Stimulated activated CD8-positive, alpha-beta memory T cell treated with anti-CD3 and anti-CD28 coated beads, Interleukin-7, amount 100 ng/mL, for 4 hours (primary cell): ENCODE measurements around the gene BMP7.

Experiments used
- DNase-seq, 2 donors: peaks; one replicate each; pipeline ENCODE4 v3.0.0-alpha.2; 2020; ENCODE audit warnings: low read depth in 2 of 2

The BMP7 gene

DNA sequence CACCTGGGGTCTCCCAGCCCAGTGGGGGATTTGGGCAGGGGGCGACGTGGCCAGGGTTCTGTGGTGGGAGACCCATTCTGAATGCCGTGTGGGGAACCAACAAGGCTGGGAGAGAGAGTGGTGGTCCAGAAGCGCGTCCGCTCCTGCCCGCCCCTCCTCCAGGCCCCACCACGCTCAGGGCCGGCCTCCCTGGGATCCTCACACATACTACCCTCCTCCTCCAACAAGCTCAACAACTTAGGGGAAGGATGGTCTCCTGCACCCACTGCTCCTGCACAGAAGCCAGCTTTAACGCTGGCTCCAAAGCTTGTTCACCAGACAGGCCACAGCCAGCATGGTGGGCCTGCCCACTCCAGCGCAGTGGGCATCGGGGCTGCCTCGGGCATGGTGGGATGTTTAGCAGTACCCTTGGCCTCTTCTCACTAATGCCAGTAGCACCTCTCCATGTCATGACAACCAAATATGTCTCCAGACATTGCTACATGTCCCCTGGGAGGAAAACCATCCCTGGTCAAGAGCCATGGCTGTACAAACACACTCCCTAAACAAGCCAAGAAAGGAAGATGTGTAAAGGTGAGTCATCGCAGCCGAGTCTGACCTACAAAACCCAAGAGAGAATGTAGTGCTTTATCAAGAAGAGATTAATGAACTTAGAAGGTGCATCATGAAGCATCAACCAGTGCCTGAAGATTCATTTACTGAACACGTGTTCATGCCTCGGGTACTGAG lies 75.7 kb downstream of the BMP7 start:
- no peak for DNase-seq

DNA sequence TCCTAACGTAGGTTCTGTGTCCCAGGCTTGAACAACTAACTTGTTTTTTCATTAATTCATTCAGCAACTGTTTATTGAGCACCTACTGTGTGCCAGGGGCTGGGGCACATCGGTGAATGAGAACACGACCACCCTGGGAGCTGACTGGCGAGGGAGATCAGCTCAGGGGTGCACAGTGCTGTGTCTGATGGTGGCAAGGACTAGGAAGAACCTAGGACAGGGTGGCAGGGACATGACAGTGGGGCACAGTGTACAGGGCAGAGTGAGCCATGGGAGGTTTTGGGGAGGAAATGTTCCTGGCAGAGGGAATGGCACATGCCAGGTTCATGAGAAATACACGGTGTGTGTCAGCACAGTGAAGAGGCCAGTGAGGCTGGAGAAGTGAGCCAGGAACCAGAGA lies 76.7 kb downstream of the BMP7 start:
- DNase-seq = no peak

DNA sequence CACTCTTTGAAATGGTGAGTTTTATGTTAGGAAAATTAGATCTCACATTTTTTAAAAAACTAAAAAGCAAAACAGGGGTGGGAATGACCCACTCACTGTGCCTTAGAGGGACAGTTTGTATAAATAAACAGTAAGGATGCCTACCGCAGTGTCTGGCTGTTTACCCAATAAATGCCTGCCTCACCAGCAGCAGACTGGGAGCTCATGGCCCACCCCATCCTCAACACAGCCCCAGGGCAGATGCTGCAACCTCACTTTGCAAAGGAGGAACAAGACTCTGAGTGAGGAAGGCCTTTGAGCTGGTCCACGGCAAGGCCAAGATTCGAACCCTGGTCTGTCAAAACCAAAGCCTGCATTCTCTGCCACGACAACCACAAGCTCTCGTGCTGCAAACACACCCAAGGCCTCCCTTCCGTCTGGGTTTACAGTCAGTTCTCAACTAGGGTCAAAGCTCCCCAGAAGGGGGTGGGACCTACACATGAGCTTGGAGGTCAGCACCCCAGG lies 77.8 kb downstream of the BMP7 start:
- no peak for DNase-seq

DNA sequence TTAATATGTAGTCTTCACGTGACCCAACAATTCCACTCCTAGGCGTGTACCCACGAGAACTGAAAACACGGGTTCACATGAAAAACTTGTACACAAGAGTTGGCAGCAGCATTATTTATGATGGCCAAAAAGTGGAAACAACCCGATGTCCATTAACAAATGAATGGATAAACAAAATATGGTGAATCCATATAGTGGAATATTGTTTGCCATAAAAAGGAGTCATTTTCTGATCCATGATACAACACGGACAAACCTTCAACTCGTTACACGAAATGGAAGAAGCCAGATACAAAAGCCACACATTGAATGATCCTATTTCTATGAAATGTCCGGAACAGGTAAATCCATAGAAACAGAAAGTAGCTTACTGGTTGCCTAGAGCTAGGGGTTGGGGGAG lies 78.4 kb downstream of the BMP7 start:
- no peak for DNase-seq

DNA sequence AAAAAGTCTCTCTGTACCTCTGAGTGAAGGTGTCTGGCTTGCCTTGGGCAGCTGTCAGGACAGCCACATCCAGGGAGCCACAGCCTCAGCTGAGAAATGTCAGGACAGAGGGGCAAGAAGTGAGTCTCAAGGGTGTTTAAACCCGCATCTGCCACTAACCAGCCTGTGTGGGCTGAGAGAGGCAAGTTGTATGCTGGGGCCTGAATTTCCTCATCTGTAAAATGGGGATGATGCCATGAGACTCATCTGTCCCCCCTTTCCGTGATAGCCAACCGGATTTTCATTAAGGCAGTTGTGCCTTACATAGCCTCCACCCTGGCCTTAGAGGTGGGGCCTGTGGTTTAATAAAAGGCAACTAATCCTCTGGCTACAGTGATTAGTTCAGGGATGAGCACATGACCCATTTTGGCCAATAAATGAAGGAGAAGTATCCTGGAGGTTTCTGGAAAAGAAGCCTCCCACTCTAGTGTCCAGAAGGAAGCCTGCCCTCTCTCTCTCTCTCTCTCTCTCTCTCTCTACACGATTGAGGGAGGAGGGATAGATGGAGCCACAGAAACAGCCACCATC lies 79.3 kb downstream of the BMP7 start:
- no peak for DNase-seq

DNA sequence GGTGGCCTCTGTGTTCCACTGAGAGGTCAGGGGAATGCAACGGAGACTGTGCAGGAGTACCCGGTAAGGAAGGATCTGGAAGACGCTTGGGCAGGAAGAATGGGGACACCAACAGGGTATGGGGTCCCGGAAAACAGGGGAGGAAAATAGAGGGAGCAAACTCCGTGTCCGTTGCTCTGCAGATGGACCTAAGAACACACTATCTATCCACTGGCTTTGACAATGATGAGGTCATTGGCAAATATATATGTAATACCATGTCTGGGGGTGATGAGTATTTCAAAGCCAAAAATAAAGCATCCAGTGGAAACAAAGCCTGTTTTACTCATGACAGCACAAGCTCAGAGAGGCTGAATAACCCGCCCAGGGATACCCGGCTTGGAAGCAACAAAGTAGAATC lies 80.2 kb downstream of the BMP7 start:
- DNase-seq = no peak

DNA sequence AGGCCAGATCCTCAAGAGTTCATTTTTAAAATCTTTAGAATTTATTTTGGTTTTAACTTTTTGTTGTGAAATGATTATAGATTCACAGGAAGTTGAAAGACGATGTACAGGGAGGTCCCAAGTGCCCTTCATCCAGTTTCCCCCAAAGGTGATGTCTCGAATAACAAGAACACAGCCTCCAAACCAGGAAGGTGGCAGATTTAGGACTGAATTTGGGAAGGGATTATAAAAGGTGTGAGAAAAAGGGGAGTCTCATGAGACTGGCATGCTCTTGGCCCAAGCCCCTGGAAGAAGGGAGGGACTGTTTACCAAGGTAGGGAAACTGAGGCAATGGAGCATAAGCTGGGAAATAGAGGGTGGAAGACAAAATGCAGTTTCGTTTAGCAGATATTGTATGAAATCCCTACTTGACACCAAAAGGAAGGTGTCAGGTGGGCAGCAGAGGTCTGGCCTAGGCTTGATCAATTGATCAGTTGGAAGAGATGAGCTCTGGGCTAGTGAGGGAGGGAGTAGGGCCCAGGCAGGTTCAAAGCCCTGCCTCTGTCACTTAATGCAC lies 81.2 kb downstream of the BMP7 start:
- no peak for DNase-seq

DNA sequence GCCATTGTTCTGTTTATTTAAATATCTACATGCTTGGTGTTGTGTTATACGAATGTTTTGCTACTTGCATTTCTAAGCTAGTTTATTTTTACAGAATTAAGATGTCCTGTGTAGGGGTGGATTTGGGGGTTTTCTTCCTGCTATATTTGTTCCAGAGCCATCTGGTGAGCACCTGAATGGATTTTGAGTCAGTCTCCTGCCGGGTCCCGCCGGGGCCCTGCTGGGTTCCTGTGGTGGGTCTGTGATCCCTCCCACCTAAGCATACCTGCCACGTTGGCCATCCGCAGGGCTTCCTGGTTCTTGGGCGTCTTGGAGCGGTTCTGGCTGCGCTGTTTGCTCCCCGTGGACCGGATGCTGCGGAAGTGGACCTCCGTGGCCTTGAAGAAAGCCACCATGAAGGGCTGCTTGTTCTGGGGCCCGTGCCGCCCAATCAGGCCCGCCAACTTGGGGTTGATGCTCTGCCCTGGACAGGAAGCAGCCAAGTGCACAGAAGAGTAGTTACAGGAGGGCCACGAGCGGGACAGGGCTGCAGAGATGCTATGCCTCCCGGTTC lies 82.9 kb downstream of the BMP7 start:
- no peak for DNase-seq

DNA sequence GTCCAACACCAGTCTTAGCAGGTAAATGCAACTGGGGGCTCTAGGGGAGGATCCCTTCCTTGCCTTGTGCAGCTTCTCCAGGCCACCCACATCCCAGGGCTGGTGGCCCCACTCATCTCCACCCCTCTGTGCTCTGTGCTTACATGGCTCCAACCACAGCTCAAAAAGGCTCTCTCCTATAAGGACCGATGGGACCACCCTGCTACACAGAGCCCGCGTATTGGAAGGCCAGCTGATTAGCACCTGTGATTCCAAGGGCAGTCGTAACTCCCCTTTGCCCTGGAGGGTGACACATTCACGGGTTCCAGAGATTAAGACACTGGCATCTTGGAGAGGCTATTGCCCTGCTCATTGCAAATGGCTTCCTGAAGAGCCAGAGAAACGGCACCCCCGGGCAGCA lies 84.8 kb downstream of the BMP7 start:
- no peak for DNase-seq

DNA sequence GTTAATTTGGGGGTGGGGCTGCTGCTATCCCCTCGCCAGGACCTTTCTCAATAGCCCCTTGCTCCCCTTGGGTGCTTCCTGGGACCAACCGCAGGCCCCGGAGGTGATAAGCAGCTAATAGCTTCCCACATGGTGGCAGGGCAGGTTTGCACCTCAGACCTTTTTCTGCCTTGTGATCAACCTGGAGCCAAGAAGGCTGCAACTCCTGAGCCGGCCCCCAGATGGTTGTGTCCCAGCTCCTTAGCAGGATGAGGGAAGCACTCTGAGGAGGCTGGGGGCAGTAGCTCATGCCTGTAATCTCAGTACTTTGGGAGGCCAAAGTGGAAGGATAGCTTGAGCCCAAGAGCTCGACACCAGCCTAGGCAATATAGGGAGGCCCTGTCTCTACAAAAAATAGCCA lies 85.5 kb downstream of the BMP7 start:
- DNase-seq = no peak

DNA sequence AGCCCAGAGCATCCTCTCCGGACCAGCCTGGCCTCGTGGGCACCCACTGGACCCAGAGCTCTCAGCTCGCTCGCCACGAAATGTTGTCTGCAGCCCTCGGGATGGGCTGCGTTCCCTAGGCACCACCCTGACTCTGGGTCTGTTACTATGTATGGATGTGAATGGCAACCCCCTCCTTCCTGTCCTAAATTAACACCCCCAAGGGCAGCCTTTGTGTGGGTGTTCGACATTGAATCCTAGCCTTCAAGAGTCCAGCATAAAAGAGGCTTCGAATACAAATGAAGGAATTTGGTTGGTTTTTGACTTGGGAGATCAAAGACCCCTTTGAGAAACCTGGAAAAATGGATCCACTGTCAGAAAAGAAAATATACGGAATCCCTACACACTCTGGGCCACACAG lies 86.1 kb downstream of the BMP7 start:
- no peak for DNase-seq

DNA sequence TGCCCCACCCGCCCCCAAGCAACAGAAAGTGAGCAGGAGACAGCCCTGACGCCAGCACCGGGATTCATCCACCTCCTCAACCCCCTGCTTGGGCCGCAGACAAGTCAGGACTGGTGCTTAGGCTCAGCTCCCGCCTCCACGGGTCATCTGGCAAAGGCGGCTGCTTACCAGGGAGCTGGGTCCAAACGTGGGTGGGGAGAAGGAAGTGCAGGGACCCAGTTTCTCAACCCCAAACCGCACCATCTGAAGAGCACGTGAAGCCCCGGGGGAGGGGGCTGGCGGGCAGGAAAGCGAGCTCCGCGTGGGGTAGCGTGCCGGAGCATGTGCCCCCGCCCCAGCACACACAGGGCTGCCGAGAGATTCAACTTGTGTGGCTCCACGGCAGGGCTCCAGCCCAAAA lies 87.2 kb downstream of the BMP7 start:
- DNase-seq = no peak

DNA sequence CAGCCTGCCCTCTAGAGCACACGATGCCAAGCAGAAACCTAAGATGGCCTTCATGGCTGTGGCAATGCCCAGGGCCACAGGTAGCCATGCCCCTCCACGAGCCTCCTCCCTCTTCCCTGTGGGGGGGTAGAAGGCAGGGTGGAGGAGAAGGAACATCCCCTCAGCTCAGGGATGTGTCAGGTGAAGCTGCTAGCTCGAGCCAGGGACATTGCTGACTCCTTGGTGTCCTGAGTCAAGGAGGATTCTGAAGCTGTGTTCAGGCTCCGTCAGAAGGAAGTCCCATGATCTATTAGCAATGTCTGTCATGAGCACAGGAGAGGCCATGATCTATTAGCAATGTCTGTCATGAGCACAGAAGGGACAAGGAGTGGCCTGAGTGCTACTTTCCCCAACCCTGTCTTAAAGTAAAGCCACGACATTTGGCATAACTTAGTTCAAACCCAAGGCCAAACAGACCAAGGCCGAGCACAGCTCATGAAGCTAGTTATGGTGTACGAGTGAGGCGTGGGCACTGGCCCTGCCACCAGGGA lies 87.8 kb downstream of the BMP7 start:
- no peak for DNase-seq

DNA sequence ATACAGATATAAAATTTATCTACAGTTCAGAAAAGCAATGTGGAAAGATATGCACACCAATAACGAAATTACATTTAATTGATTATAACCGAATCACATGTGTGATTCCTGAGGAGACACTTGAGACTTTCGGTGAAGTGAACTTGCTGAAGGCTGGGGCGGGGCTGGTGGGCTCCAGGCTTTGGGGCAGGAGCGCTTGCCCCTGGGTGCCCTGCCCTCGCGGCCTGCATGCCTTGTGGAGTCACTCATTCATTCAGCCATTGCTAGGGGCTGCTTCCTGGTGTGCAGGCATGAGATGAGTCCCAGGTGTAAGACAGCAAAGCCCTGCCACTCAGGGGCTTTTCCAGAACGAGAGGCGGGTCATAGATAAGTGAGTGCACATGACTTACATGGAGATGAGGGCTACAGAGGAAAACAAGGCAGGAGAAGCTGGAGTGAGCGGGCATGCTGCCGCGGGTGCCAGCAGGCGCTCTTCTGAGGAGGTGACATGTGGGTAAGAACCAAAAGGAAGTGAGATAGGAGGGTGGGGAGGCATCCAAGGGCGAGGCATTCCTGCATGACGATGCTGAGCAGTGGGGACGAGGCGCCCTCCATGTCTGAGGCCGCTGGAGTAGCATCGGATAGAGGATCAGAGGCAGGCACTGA lies 88.7 kb downstream of the BMP7 start:
- DNase-seq = no peak

DNA sequence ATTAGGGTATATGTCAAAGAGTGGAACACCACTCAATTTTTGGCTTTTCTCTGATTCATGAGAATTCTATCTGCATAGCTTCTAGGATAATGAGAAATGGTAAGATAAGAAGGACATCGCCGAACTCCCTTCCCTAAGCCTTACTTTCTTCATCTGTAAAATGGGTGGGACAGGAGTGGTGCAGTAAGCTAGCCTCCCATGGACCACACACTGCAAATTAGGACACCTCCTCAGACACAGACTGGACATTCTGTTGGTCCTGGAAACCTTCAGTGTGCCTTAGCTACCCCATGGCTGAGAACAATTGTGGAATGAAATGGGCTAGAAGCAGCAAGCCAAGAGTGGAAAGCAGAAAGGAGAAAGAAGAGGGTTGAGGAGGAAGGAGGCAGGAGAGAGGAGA lies 89.6 kb downstream of the BMP7 start:
- no peak for DNase-seq

DNA sequence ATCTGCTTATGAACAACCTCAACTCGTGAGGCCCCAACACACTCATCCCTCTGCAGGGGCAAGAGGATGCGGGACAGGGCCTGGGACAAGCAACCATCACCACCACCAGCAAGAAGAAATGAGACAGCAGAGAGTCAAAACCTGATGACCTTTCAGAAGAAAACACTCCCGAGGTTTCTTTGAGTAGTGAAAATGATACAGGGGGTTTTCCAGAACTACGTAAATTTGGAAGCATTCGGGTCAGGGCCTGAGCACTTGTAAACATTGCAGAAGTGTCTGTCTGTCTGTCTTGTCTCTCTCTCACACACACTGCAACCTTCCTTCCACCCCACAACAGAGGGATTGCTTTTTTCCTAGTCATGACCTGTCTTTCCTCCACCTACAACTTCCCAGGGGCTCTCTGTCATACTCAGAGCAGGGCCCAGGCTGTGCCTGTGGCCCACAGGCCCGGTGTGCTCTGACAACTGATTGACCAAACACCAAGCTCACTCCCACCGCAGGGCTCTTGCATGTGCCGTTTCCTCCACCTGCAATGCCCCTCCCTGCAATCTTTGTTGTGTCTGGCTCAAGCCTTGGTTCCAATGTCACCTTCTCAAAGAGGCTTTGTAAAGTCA lies 90.9 kb downstream of the BMP7 start:
- no peak for DNase-seq

DNA sequence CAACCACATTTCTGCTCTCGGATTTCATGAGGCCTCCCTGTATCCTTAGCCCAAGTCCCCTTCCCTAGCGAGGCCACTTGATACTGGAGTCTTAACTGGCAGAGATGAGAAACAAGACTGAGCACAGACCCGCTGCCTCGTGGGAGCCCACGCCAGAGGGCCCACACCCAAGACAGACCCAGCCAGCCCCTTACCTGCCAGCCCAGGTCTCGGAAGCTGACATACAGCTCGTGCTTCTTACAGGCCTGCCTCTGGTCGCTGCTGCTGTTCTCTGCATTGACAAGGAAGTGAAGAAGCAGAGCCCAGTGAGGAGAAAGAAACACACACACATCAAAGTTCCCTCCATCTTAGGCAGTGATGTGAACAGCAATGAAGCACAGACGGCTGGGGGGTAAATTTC lies 91.7 kb downstream of the BMP7 start:
- DNase-seq = no peak

DNA sequence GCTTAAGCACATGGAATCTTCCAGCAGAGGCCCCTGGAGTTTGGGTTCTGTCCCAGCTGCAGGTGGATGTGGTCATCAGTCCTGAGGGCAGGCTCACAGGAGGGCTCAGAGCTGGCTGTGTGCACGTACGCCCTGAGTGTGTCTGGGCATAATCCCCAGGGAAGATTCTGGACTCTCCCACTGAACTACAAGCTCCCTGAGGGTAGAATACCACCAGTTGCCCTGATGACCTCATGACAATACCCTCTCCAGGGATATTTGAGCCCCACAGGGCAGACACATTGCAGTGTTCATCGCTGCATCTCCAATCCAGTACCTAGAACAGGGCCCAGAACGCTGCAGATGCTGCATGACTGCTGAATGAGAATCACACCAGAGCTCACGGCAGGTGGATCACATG lies 92.5 kb downstream of the BMP7 start:
- DNase-seq = no peak

DNA sequence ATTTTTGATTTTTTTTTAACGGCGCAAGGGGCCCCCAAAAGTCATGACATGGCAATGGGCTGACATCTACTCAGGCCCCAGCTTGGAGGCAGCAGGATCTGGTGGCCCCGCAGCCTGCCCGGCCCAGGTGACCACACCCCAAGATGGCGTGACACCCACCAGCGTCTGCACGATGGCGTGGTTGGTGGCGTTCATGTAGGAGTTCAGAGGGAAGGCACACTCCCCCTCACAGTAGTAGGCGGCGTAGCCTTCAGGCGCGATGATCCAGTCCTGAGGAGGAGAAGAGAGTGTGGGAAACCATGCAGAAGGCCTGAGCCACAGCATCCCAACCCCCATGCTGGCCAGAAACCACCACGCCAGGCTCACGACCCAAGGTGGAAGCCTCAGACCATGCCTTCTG lies 93.4 kb downstream of the BMP7 start:
- no peak for DNase-seq

DNA sequence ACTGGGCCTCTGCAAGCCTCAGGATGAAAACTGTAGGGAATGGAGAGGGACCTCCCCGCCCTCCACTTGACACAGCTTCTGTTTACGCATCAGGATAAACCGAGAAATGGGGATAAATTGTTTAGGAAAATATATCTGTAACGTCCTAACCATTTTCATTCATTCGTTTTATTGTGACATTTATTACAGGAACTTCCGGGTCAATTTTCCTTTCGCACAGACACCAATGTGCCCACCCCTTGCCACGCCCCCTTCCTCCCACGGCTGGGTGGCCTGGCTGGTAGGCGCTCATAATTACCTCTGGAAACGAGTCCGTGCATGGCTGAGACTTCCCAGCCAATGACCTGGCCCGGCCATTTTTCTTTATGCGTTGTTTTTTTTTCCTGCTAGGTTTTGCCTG lies 96.1 kb downstream of the BMP7 start:
- no peak for DNase-seq

DNA sequence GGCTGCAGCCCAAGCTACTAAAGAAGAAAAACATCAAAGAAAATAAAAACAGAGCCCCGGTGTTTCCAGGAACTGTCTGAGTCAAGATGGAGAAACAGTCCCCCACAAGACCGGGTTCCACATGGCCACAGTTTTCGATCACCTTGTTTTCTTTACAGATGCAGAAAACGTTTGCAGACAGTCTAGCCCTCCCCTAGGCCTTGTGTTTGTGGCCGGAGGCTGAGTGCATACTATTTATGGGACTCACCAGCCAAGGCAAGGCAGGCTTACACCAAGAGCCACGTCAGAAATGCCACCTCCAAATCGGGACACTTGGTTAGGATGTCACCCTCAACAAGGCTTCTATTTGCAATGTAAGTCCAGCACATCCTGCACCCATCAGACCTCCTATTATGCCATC lies 97.3 kb downstream of the BMP7 start:
- no peak for DNase-seq
